Thoracic aorta (tissue), 2 donors: ENCODE data around the gene SLC25A42. TPM values are rescaled to one million over a fixed set of nuclear protein-coding genes. Genes with fewer than 3 reads are reported as not detected.

ENCODE experiments used
- ATAC-seq: fragments of 150-250 bp; one replicate; pipeline ENCODE4 v1.8.0; 2017; ENCODE audit warnings: low read depth; ENCODE audit not compliant: insufficient number of reproducible peaks, low FRiP score
- DNase-seq: peaks from one replicate; pipeline ENCODE4 v3.0.0-alpha.2; 2020; ENCODE audit warnings: low spot score
- H3K27ac ChIP-seq, 2 donors: fragments of 200-600 bp; sonication (generic); 1 replicate in 1 of 2; 2 replicates in 1 of 2; pipeline ENCODE4 v1.5.1; 2016; ENCODE audit warnings: mild to moderate bottlenecking in 2 of 2, moderate library complexity in 2 of 2
- H3K27me3 ChIP-seq: fragments of 200-600 bp; sonication (generic); replicated peaks from 2 replicates; pipeline ENCODE4 v1.6.0; 2016; ENCODE audit warnings: mild to moderate bottlenecking; ENCODE audit not compliant: insufficient read depth
- H3K36me3 ChIP-seq: fragments of 200-600 bp; sonication (generic); one replicate; pipeline ENCODE4 v1.5.1; 2016
- H3K4me1 ChIP-seq, 2 donors: fragments of 200-600 bp; sonication (generic); 1 replicate in 1 of 2; 2 replicates in 1 of 2; pipeline versions ENCODE4 v1.5.1 to v1.6.0; 2016; ENCODE audit warnings: low read depth in 2 of 2, mild to moderate bottlenecking in 1 of 2; ENCODE audit not compliant: control insufficient read depth in 1 of 2
- H3K4me3 ChIP-seq: fragments of 200-600 bp; sonication (generic); 2 replicates; pipeline ENCODE4 v1.5.1; 2016; ENCODE audit warnings: mild to moderate bottlenecking
- H3K9me3 ChIP-seq: fragments of 200-600 bp; sonication (generic); 2 replicates; pipeline ENCODE4 v1.5.1; 2016
- total RNA-seq, 2 donors: library from RNA; depleted of rRNA; stranded (reverse); fragments of >200 nt; gene quantifications; one replicate each; pipeline versions ENCODE4 v1.1.0 to v1.2.3, GENCODE V29; 2016
- TF ChIP-seq, protein P1 (sequence below): fragments of 200-600 bp; sonication (generic); IDR thresholded peaks from one replicate; pipeline ENCODE4 v1.5.1; 2019; ENCODE audit warnings: antibody characterized with exemption

Gene SLC25A42
- total RNA-seq, 2 donors from 2014 or later = 8.3 to 14.4 TPM

DNA sequence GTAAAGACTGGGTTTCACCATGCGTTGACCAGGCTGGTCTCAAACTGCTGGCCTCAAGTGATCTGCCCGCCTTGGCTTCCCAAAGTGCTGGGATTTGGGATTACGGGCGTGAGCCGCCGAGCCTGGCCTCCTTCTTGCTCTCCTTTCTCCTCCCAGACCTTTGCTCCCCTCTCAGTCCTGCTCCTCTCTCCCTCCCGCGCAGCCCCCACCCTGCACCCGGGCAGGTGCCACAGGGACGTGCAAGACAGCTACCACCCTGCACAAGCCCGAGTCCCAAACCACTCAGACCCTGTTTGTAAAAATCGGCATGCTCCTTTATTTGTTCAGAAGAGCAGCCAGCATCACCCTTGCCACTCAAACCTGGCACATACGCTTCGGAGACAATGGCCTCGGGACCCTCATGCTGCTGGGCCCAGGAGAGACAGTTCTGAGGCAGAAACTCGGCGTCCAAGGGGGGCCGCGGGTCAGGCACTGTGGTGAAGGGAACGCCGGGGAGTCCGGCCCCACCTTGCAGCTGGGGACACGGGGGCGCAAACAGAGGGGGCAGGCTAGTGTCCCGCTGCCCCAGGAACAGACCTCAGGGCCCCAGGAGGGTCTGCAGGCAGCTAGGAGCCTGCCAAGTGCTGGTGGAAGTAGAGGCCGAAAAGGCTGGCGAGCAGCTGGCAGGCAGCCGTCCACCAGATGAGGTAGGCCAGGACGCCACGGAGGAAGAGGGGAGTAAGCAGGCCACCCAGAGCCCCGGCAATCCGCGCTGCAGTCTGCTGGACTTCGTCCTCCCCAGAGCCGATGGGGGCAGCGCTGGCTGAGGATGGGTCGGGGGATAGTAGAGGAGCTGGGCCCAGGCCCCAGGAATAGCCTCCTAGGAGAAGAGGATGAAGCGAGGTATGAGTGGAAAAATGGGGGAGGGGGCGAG, 55.8 kb downstream of the SLC25A42 start:
- Histone ChIP-seq H3K9me3 (no peaks in the 10 kb centered on the region), H3K27me3 (no peaks in the 10 kb centered on the region), H3K4me1 (no peaks in the 10 kb centered on the region), H3K36me3 (peaks cover 13% of the 10 kb centered on the region), H3K27ac (no peak overlapping the region), H3K4me3 (no peak overlapping the region)
- ATAC-seq (no peak), DNase-seq (no peak)
- TF ChIP-seq, protein P1, sequence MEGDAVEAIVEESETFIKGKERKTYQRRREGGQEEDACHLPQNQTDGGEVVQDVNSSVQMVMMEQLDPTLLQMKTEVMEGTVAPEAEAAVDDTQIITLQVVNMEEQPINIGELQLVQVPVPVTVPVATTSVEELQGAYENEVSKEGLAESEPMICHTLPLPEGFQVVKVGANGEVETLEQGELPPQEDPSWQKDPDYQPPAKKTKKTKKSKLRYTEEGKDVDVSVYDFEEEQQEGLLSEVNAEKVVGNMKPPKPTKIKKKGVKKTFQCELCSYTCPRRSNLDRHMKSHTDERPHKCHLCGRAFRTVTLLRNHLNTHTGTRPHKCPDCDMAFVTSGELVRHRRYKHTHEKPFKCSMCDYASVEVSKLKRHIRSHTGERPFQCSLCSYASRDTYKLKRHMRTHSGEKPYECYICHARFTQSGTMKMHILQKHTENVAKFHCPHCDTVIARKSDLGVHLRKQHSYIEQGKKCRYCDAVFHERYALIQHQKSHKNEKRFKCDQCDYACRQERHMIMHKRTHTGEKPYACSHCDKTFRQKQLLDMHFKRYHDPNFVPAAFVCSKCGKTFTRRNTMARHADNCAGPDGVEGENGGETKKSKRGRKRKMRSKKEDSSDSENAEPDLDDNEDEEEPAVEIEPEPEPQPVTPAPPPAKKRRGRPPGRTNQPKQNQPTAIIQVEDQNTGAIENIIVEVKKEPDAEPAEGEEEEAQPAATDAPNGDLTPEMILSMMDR = no peak

DNA sequence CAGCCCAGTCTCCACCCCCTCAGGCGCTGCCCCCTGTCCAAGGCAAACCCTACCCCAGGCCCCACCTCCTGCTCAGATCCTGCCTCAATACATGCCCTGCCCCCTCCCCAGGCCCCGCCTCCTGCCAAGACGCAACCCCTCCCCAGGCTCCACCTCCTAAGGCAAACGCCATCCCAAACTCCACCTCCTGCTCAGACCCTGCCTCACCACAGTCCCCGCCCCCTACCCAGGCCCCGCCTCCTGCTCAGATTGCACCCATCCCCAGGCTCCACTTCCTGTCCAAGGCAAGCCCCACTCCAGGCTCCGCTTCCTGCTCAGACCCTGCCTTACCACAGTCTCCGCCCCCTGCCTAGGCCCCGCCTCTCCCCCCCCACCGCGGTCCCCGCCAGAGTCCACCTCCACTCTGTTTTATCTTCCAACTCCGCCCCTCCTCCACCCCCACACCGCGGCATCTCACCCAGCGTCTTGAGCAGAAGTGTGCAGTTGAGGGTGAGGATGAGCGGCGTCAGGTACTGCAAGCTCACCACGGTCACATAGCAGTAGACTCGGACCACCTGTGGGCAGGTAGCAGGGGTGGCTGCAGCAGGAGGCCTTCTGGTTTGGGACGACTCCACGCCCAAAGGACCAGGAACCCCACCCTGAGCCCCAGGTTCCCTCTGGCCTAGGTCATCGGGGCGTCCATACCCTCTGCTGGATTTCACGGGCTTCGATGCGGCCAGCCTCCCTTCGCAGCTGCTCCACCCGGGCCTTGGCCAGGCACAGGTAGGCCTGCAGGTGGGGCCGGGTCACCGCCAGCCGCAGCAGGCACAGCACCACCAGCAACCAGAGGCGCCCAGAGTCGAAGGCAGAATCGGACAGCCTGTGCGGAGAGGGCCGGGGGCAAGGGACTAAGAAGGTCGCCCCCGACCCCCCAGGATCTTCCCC, 56.8 kb downstream of the SLC25A42 start:
- ATAC-seq (no peak), DNase-seq (no peak)
- Histone ChIP-seq H3K4me1 (no peaks in the 10 kb centered on the region), H3K27ac (no peak overlapping the region), H3K36me3 (peaks cover 13% of the 10 kb centered on the region), H3K9me3 (no peaks in the 10 kb centered on the region), H3K4me3 (no peak overlapping the region), H3K27me3 (no peaks in the 10 kb centered on the region)
- TF ChIP-seq, protein P1 = no peak

DNA sequence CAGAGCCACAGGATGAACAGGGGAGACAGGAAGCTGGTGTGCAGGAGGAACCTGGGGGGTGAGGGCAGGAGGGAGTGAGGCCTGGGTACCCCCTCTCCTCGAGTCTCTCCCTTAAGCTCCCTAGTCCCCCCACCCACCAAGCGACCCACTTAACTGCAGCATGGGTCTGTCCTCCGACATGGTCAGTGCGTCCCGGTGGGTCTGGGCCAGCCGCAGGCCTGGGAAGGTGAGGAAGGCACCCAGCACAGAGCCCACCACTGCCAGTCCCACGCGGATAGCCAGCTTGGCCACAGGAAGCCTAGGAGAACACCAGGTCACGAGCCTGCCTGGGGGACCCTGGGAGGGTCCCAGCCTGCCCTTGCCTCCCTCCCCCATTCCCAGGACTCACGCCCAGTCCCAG, 57.6 kb downstream of the SLC25A42 start:
- no peak for ATAC-seq
- DNase-seq = no peak
- H3K27ac ChIP-seq = no peak overlapping the region
- no peak overlapping the region for H3K4me3 ChIP-seq
- H3K36me3 ChIP-seq = peaks cover 13% of the 10 kb centered on the region
- H3K9me3 ChIP-seq = no peaks in the 10 kb centered on the region
- H3K4me1 ChIP-seq = no peaks in the 10 kb centered on the region
- no peaks in the 10 kb centered on the region for H3K27me3 ChIP-seq
- TF ChIP-seq, protein P1 = no peak

DNA sequence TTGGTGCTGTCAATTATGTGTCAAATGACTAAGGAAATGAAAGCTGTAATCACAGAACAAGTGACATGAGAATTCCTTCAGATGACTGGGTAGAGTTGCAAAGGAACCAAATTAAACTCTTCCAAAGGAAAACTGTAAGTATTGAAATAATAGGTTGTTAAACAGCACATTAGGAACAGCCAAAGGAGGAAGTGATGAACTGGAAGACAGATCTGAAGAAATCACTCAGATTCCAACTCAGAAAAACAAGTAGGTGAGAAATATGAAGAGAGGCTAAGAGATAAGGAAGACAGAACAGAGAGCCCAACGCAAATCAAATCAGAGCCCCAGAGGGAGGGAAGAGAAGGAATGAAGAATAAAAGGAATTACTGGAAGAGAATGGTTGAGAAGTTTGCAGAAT, 59.1 kb downstream of the SLC25A42 start:
- Histone ChIP-seq H3K36me3 (peaks cover 13% of the 10 kb centered on the region), H3K9me3 (no peaks in the 10 kb centered on the region), H3K4me3 (no peak overlapping the region), H3K27me3 (no peaks in the 10 kb centered on the region), H3K27ac (no peak overlapping the region), H3K4me1 (no peaks in the 10 kb centered on the region)
- DNase-seq (no peak), ATAC-seq (no peak)
- TF ChIP-seq, protein P1 = no peak

DNA sequence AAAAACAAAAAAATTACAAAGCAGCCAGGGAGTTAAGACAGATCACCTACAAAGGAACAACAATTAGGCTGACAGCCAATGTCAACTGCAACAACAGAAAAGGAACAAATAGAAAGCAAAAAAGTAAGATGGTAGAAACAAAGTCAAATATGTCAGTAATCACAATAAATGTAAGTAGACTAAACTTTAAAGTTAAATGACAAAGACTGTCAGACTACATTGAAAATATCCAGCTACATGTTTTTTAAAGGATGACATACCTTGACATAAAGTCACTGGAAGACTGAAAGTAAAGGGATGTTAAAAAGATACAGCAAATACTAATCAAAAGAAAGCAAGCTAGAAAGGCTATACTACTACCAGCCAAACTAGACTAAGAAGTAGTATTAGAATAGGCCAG, 59.6 kb downstream of the SLC25A42 start:
- Histone ChIP-seq H3K4me1 (no peaks in the 10 kb centered on the region), H3K27me3 (no peaks in the 10 kb centered on the region), H3K36me3 (peaks cover 13% of the 10 kb centered on the region), H3K27ac (no peak overlapping the region), H3K9me3 (no peaks in the 10 kb centered on the region), H3K4me3 (no peak overlapping the region)
- TF ChIP-seq, protein P1 = no peak
- no peak for DNase-seq
- no peak for ATAC-seq
